ENCODE measurements around the gene R3HDM1.

DNA sequence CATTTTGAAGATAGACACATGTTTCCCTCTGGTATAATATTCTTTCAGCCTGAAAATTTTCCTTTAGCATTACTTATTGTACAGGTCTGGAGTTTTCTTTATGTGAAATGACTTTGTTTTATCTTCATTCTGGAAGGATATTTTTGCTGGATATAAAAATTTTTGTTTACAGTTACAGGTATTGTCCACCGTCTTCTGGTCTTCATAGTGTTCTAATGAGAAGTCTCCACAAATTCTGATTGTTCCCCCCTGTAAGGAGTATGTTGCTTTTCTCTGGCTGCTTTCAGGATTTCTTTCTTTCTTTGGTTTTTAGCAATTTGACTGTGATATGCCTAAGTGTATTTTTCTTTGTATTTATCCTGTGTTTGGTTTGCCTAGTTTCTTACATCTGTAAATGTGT lies 225.4 kb downstream of the R3HDM1 start:
- TF ChIP-seq, protein P1, sequence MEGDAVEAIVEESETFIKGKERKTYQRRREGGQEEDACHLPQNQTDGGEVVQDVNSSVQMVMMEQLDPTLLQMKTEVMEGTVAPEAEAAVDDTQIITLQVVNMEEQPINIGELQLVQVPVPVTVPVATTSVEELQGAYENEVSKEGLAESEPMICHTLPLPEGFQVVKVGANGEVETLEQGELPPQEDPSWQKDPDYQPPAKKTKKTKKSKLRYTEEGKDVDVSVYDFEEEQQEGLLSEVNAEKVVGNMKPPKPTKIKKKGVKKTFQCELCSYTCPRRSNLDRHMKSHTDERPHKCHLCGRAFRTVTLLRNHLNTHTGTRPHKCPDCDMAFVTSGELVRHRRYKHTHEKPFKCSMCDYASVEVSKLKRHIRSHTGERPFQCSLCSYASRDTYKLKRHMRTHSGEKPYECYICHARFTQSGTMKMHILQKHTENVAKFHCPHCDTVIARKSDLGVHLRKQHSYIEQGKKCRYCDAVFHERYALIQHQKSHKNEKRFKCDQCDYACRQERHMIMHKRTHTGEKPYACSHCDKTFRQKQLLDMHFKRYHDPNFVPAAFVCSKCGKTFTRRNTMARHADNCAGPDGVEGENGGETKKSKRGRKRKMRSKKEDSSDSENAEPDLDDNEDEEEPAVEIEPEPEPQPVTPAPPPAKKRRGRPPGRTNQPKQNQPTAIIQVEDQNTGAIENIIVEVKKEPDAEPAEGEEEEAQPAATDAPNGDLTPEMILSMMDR (IDR thresholded peaks at IDR 0.05; ENCODE audit: poor library complexity), result no peak
- TF ChIP-seq EZH2 (IDR thresholded peaks at IDR 0.05; ENCODE audit: borderline replicate concordance) (no peak), EZH2phosphoT487 (IDR thresholded peaks at IDR 0.05; ENCODE audit: low read depth, severe bottlenecking, unreplicated experiment) (no peak)
